GM12878 (cell line): ENCODE data around the gene CFDP1. TPM values are rescaled to one million over a fixed set of nuclear protein-coding genes. Genes with fewer than 3 reads are reported as not detected.

ENCODE experiments used
- ATAC-seq: fragments of 200-7000 bp; cut with Tn5 transposase; 3 replicates; pipeline ENCODE4 v1.9.1; 2020; ENCODE audit warnings: mild to moderate bottlenecking, moderate library complexity
- BruUV-seq: library from RNA; stranded (reverse); fragments of 400-500 nt; replicated peaks from 2 replicates; lab custom pipeline; 2021; lab: Mats Ljungman, UMichigan
- CTCF ChIA-PET: fragments of 300-600 bp; sonication (Branson Sonifier 250); formaldehyde crosslinking; extraction: SDS; loops from one replicate; lab custom pipeline; 2021; ENCODE audit warnings: inconsistent platforms; lab: Yijun Ruan, JAX
- POLR2A ChIA-PET: fragments of 350-600 bp; formaldehyde crosslinking; extraction: SDS; loops from one replicate; lab custom pipeline; 2021; ENCODE audit warnings: inconsistent platforms; lab: Charles Lee
- RAD21 ChIA-PET: fragments of 300-600 bp; sonication (Branson Sonifier 250); formaldehyde crosslinking; loops from one replicate; lab custom pipeline; 2023; ENCODE audit warnings: antibody characterized with exemption; ENCODE audit not compliant: unreplicated experiment; lab: Charles Lee
- SMC1A ChIA-PET: fragments of 300-600 bp; sonication (Branson Sonifier 250); formaldehyde crosslinking; loops from one replicate; lab custom pipeline; 2023; ENCODE audit not compliant: unreplicated experiment, uncharacterized antibody; lab: Charles Lee
- DNase-seq: peaks from one replicate; pipeline ENCODE4 v3.0.0-alpha.2; 2011; ENCODE audit warnings: low read depth, low spot score
- FAIRE-seq: peaks from 3 replicates; lab custom pipeline; 2011; peaks lifted over from hg19 to GRCh38; lab: Jason Lieb, UNC
- H2AFZ ChIP-seq: 2 replicates; pipeline ENCODE4 v1.6.0; 2011; ENCODE audit warnings: low read depth, low read length, control low read depth; ENCODE audit not compliant: control insufficient read depth
- H3K27ac ChIP-seq: 2 replicates; pipeline ENCODE4 v1.5.1; 2011; ENCODE audit warnings: control low read depth; ENCODE audit not compliant: control insufficient read depth, insufficient read depth
- H3K27me3 ChIP-seq, 2 experiments: replicated peaks in 1 of 2; 2 replicates each; pipeline versions ENCODE4 v1.6.0 to v1.6.1; 2011; ENCODE audit warnings: low read length in 1 of 2; ENCODE audit not compliant: control insufficient read depth in 2 of 2, insufficient read depth in 2 of 2
- H3K36me3 ChIP-seq, 2 experiments: 2 replicates each; pipeline ENCODE4 v1.5.1; 2011; ENCODE audit warnings: low read length in 1 of 2; ENCODE audit not compliant: control insufficient read depth in 2 of 2, insufficient read depth in 2 of 2
- H3K4me1 ChIP-seq: 2 replicates; pipeline ENCODE4 v1.6.1; 2011; ENCODE audit warnings: mild to moderate bottlenecking, low read length, moderate library complexity, mixed read lengths; ENCODE audit not compliant: control insufficient read depth, insufficient read depth
- H3K4me2 ChIP-seq: 2 replicates; pipeline ENCODE4 v1.6.0; 2011; ENCODE audit warnings: control low read depth; ENCODE audit not compliant: control insufficient read depth, insufficient read depth
- H3K4me3 ChIP-seq: fragments of 200-600 bp; sonication (generic); 2 replicates; pipeline ENCODE4 v1.5.1; 2016
- H3K79me2 ChIP-seq: 2 replicates; pipeline ENCODE4 v1.6.0; 2011; ENCODE audit warnings: low read length; ENCODE audit not compliant: control insufficient read depth, insufficient read depth
- H3K9ac ChIP-seq: 2 replicates; pipeline ENCODE4 v1.8.0; 2011; ENCODE audit warnings: low read length, control low read depth, mixed read lengths; ENCODE audit not compliant: control insufficient read depth, insufficient read depth
- H3K9me3 ChIP-seq: replicated peaks from 3 replicates; pipeline ENCODE4 v1.5.1; 2011; ENCODE audit warnings: mild to moderate bottlenecking, low read length; ENCODE audit not compliant: control insufficient read depth, insufficient read depth
- H4K20me1 ChIP-seq: 2 replicates; pipeline ENCODE4 v1.6.0; 2011; ENCODE audit not compliant: control insufficient read depth, insufficient read depth
- ATF2 ChIP-seq: IDR thresholded peaks from 2 replicates; pipeline ENCODE4 v1.6.1; 2012; ENCODE audit warnings: low read length, inconsistent platforms
- ATF7 ChIP-seq: fragments of 450-650 bp; IDR thresholded peaks from 2 replicates; pipeline ENCODE4 v1.6.1; 2016; ENCODE audit warnings: low read depth, mild to moderate bottlenecking
- BACH1 ChIP-seq: fragments of 450-650 bp; IDR thresholded peaks from 2 replicates; pipeline ENCODE4 v1.6.1; 2017; ENCODE audit warnings: mild to moderate bottlenecking, borderline replicate concordance
- BCL11A ChIP-seq: IDR thresholded peaks from 2 replicates; pipeline ENCODE4 v1.6.1; 2011; ENCODE audit warnings: low read depth, low read length
- CEBPB ChIP-seq, 2 experiments: fragments of 150-350 bp in 1 of 2; IDR thresholded peaks; 2 replicates each; pipeline ENCODE4 v1.6.1; 2012 to 2014; ENCODE audit warnings: low read depth in 2 of 2, low read length in 2 of 2, borderline replicate concordance in 1 of 2, inconsistent platforms in 1 of 2
- EP300 ChIP-seq, 2 experiments: fragments of 150-350 bp in 1 of 2; IDR thresholded peaks; 2 replicates each; pipeline ENCODE4 v1.6.1; 2011 to 2012; ENCODE audit warnings: low read depth in 2 of 2, low read length in 2 of 2, borderline replicate concordance in 1 of 2, improper control_type of control experiment in 1 of 2, inconsistent platforms in 1 of 2; ENCODE audit not compliant: control insufficient read depth in 1 of 2
- EZH2 ChIP-seq: IDR thresholded peaks from 2 replicates; pipeline ENCODE4 v1.6.1; 2012; ENCODE audit warnings: low read depth, mild to moderate bottlenecking, control low read depth, inconsistent platforms, low read length, borderline replicate concordance; ENCODE audit not compliant: control insufficient read depth
- FOS ChIP-seq: IDR thresholded peaks from 3 replicates; pipeline ENCODE4 v1.6.1; 2011; ENCODE audit warnings: borderline replicate concordance; ENCODE audit not compliant: insufficient read length; ENCODE audit errors: extremely low read depth
- FOXM1 ChIP-seq: IDR thresholded peaks from 2 replicates; pipeline ENCODE4 v1.6.1; 2012; ENCODE audit warnings: low read depth, mild to moderate bottlenecking, inconsistent platforms, low read length, moderate library complexity
- MTA3 ChIP-seq: IDR thresholded peaks from 2 replicates; pipeline ENCODE4 v1.6.1; 2012; ENCODE audit warnings: low read length, inconsistent platforms, borderline replicate concordance
- NR2C2 ChIP-seq: IDR thresholded peaks from 2 replicates; pipeline ENCODE4 v1.6.1; 2011; ENCODE audit warnings: borderline replicate concordance, low read depth; ENCODE audit not compliant: control insufficient read depth, insufficient read length
- RCOR1 ChIP-seq: conservative IDR thresholded peaks from 2 replicates; pipeline ENCODE4 v1.6.1; 2012; ENCODE audit warnings: low read depth, low read length, improper control_type of control experiment
- RELA ChIP-seq: fragments of 450-650 bp; IDR thresholded peaks from 2 replicates; pipeline ENCODE4 v1.8.0; 2014; ENCODE audit warnings: borderline replicate concordance; ENCODE audit not compliant: partially characterized antibody
- SIN3A ChIP-seq: IDR thresholded peaks from 2 replicates; pipeline ENCODE4 v1.6.1; 2012; ENCODE audit warnings: low read depth, low read length, improper control_type of control experiment
- STAT3 ChIP-seq: IDR thresholded peaks from 2 replicates; pipeline ENCODE4 v1.6.1; 2011; ENCODE audit warnings: low read depth, low read length, improper control_type of control experiment
- SUPT20H ChIP-seq: IDR thresholded peaks from 2 replicates; pipeline ENCODE4 v1.6.1; 2011; ENCODE audit warnings: low read depth, mild to moderate bottlenecking, low read length, moderate library complexity, borderline replicate concordance; ENCODE audit not compliant: control insufficient read depth
- TBL1XR1 ChIP-seq: IDR thresholded peaks from 2 replicates; pipeline ENCODE4 v1.6.1; 2012; ENCODE audit warnings: low read depth, low read length, improper control_type of control experiment
- ZNF622 ChIP-seq: fragments of 450-650 bp; IDR thresholded peaks from 2 replicates; pipeline ENCODE4 v1.6.1; 2017; ENCODE audit warnings: mild to moderate bottlenecking, inconsistent platforms
- WGBS: methylation state at CpG from one replicate; pipeline ENCODE4 v1.1.6; 2016; ENCODE audit warnings: low lambda C conversion rate; ENCODE audit not compliant: insufficient replicate concordance, insufficient coverage; ENCODE audit errors: missing lambda C conversion rate; 5-methylcytosine and 5-hydroxymethylcytosine counted together
- in situ Hi-C: fragments of 300-500 bp; cut with MboI; formaldehyde crosslinking; loops from 9 replicates; pipeline ENCODE4 v1.14.3; 2018; ENCODE audit warnings: mixed read lengths
- intact Hi-C: fragments of 100-400 bp; cut with micrococcal nuclease; formaldehyde crosslinking; loops from one replicate; pipeline ENCODE4 v1.14.2; 2022; ENCODE audit not compliant: unreplicated experiment
- polyA plus RNA-seq, 11 experiments: library from polyadenylated mRNA; depleted of rRNA in 4 of 11; unstranded in 6 of 11; stranded (reverse) in 5 of 11; fragments of >200 nt; fragmentation: Nextera tagmentation in 4 of 11; fragmentation: Illumina TruSeq in 1 of 11; extraction: Ambion mirVana in 4 of 11; extraction: Trizol in 1 of 11; gene quantifications; 1 replicate in 1 of 11; 2 replicates in 10 of 11; pipeline versions ENCODE4 v1.2.1 to v1.2.3, GENCODE V29; 2011 to 2016; ENCODE audit warnings: inconsistent platforms in 2 of 11, missing spikeins in 2 of 11, low read depth in 1 of 11
- total RNA-seq, 4 experiments: library from RNA; depleted of rRNA in 3 of 4; stranded (reverse); fragments of >200 nt in 3 of 4; fragmentation: Illumina TruSeq in 1 of 4; extraction: Trizol in 1 of 4; gene quantifications; 2 replicates each; pipeline versions ENCODE4 v1.2.1 to v1.2.3, GENCODE V29; 2013 to 2021
- TF ChIP-seq, protein P1 (sequence below): fragments of 450-650 bp; formaldehyde crosslinking; IDR thresholded peaks from 2 replicates; pipeline ENCODE4 v1.4.0; 2022; ENCODE audit warnings: mild to moderate bottlenecking, moderate library complexity

The CFDP1 gene
- total and polyA plus RNA-seq, 10 of the 15 experiments (the other 5 are each of a cell fraction or from before 2014, with no cell fraction given) = 22.3 to 64.8 (median 36.7) TPM

DNA sequence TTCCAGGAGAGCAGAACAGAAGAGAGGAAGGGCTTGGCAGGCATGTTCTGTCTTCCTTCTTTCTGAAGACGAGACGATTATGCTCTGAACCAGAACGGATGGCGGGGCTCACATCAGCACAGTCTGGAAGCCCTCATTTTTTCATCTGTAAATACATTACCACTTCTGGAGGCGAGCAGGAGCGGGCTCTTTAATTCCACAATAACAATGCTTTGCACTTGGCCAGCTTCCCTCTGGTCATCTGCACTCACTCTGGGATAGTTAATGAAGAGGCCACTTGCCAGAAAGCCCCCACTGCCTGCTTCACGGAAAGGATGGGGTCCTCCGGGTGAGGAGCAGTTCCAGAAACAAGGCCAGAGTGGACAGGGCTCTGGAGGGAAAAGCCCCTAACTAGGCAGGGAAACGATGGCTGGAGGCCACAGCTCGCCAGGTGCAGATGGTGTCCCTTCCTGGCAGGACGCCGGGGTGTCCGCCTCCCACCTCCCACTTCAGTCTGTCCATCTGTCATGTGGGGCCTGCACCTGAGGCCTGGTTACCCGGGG is 168.8 kb downstream of the CFDP1 start:
- in situ Hi-C loops = no loop called here
- no peak for FAIRE-seq

More for the DNA sequence above, 168.8 kb downstream of the CFDP1 start:
- Histone ChIP-seq H3K9ac (peak overlapping the region; percentile 87), H3K79me2 (peaks cover 9% of the 10 kb centered on the region), H2AFZ (no peak overlapping the region), H3K36me3 (no peaks in the 10 kb centered on the region), H3K4me2 (peak overlapping the region; percentile 82), H4K20me1 (no peaks in the 10 kb centered on the region), H3K9me3 (no peaks in the 10 kb centered on the region; the same call in 2 of the 3 replicates), H3K27me3 (no peaks in the 10 kb centered on the region; a peak in 1 of 4 replicates), H3K4me1 (peaks cover 8% of the 10 kb centered on the region; the same call in 1 of the 2 replicates), H3K27ac (no peak overlapping the region), H3K4me3 (peak overlapping the region; percentile 96)
- WGBS = 58% methylated on average over 14 of the region's 14 CpGs
- BruUV-seq = no TSS peak
- ChIA-PET SMC1A (no interaction called here), CTCF (no interaction called here)
- ATAC-seq = no peak
- intact Hi-C loops = no loop called here
- DNase-seq = no peak
- TF ChIP-seq EP300 (IDR thresholded peaks at IDR 0.05; ENCODE audit: borderline replicate concordance in 1 of 2, control insufficient read depth in 1 of 2, low read depth in 2 of 2, low read length in 2 of 2) (no peak), BCL11A (no peak), EZH2 (no peak), CEBPB (IDR thresholded peaks at IDR 0.05; ENCODE audit: borderline replicate concordance in 1 of 2, low read depth in 2 of 2, low read length in 2 of 2) (no peak), ZNF622 (no peak), RELA (no peak), ATF2 (no peak), FOXM1 (no peak), FOS (no peak), TBL1XR1 (no peak), NR2C2 (no peak), MTA3 (no peak), ATF7 (no peak), SIN3A (no peak), RCOR1 (no peak), SUPT20H (no peak), BACH1 (no peak), STAT3 (no peak)
- TF ChIP-seq, protein P1, sequence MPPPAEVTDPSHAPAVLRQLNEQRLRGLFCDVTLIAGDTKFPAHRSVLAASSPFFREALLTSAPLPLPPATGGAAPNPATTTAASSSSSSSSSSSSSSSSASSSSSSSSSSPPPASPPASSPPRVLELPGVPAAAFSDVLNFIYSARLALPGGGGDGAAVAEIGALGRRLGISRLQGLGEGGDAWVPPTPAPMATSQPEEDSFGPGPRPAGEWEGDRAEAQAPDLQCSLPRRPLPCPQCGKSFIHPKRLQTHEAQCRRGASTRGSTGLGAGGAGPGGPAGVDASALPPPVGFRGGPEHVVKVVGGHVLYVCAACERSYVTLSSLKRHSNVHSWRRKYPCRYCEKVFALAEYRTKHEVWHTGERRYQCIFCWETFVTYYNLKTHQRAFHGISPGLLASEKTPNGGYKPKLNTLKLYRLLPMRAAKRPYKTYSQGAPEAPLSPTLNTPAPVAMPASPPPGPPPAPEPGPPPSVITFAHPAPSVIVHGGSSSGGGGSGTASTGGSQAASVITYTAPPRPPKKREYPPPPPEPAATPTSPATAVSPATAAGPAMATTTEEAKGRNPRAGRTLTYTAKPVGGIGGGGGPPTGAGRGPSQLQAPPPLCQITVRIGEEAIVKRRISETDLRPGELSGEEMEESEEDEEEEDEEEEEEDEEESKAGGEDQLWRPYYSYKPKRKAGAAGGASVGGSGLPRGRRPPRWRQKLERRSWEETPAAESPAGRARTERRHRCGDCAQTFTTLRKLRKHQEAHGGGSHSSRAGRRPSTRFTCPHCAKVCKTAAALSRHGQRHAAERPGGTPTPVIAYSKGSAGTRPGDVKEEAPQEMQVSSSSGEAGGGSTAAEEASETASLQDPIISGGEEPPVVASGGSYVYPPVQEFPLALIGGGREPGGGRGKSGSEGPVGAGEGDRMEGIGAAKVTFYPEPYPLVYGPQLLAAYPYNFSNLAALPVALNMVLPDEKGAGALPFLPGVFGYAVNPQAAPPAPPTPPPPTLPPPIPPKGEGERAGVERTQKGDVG (CRISPR knock-in tag) = no peak
- TF ChIP-seq, all 136 proteins: peak for 0
- ChIA-PET RAD21 (no interaction called here), POLR2A (no interaction called here)
